Mesodermal cell (in vitro differentiated cells): ENCODE results near the gene RELCH.

Experiments used
- H3K27ac ChIP-seq: 2 replicates; pipeline ENCODE4 v1.7.0; 2013; ENCODE audit warnings: mild to moderate bottlenecking, low read depth, low read length, moderate library complexity; ENCODE audit not compliant: severe bottlenecking
- H3K36me3 ChIP-seq: 2 replicates; pipeline ENCODE4 v1.7.1; 2013; ENCODE audit warnings: mild to moderate bottlenecking, low read length, moderate library complexity; ENCODE audit not compliant: control insufficient read depth, insufficient read depth
- H3K4me1 ChIP-seq: one replicate; pipeline ENCODE4 v1.7.1; 2013; ENCODE audit warnings: mild to moderate bottlenecking, low read length; ENCODE audit not compliant: insufficient read depth, control insufficient read depth, poor library complexity, severe bottlenecking
- H3K4me3 ChIP-seq: 2 replicates; pipeline ENCODE4 v1.7.0; 2013; ENCODE audit warnings: low read length, control low read depth, mild to moderate bottlenecking; ENCODE audit not compliant: insufficient read depth, poor library complexity, severe bottlenecking; ENCODE audit errors: extremely low read depth
- H3K9me3 ChIP-seq: 2 replicates; pipeline ENCODE4 v1.7.1; 2013; ENCODE audit warnings: mild to moderate bottlenecking, low read length, moderate library complexity; ENCODE audit not compliant: control insufficient read depth
- WGBS, 2 experiments: methylation state at CpG; one replicate each; pipeline ENCODE4 v1.1.5; 2013; ENCODE audit warnings: missing lambda C conversion rate in 2 of 2; ENCODE audit not compliant: insufficient coverage in 2 of 2; 5-methylcytosine and 5-hydroxymethylcytosine counted together

Gene RELCH

DNA sequence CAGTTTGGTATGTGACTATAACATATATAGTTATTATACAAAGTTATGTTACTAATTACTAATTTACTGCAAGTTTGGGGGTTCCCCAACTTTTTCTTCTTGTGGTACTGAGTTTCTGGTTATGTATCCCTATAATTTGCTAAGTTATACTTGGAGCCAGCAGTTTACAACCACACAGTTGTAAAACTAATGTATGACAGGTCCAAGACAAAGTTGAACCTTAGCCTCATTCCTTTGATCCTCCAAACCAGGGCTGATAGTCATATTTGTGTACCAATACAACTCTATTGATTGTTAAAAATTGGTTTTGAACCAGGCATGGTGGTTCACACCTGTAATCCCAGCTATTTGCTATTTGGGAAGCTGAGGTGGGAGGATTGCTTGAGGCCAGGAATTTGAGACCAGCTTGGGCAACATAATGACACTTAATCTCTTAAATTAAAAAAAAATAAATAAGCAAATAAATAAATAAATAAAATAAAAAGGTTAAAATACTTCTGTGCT is 24.3 kb downstream of the RELCH start:
- Histone ChIP-seq H3K36me3 (peaks cover 17% of the 10 kb centered on the region), H3K4me3 (no peak overlapping the region), H3K4me1 (no peaks in the 10 kb centered on the region), H3K27ac (no peak overlapping the region), H3K9me3 (no peaks in the 10 kb centered on the region)

GRCh38 chr18:62214790-62215189 is 27.7 kb downstream of the RELCH start:
- no peak overlapping the region for H3K27ac ChIP-seq
- no peaks in the 10 kb centered on the region for H3K9me3 ChIP-seq
- 100% methylated on average over 1 of the region's 1 CpG for WGBS, 2 experiments
- H3K4me1 ChIP-seq: no peaks in the 10 kb centered on the region
- no peak overlapping the region for H3K4me3 ChIP-seq
- peaks cover 17% of the 10 kb centered on the region for H3K36me3 ChIP-seq

DNA sequence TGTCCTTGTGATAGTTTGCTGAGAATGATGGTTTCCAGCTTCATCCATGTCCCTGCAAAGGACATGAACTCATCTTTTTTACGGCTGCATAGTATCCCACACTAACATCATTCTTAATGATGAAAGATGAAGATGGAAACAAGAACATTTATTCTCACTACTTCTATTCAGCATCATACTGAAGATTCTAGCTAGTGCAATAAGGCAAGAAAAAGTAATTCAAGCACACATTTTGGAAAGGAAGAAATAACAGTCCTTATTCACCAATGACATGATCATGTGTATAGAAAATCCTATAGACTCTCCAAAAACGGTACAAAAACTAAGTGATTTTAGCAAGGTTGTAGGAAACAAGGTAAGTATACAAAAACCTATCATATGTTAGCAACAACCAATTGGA is 37.2 kb downstream of the RELCH start:
- H3K36me3 ChIP-seq: peaks cover 15% of the 10 kb centered on the region
- H3K27ac ChIP-seq: no peak overlapping the region
- WGBS, 2 experiments: no CpG with 5 or more reads among the region's 2 CpGs
- H3K4me1 ChIP-seq: no peaks in the 10 kb centered on the region
- no peak overlapping the region for H3K4me3 ChIP-seq
- H3K9me3 ChIP-seq: peaks cover 5% of the 10 kb centered on the region

- H3K4me1 ChIP-seq: no peaks in the 10 kb centered on the region
- no peak overlapping the region for H3K4me3 ChIP-seq
- no CpG with 5 or more reads among the region's 3 CpGs for WGBS, 2 experiments
- peaks cover 22% of the 10 kb centered on the region for H3K36me3 ChIP-seq
- H3K27ac ChIP-seq: no peak overlapping the region
- peaks cover 5% of the 10 kb centered on the region for H3K9me3 ChIP-seq
Measured at GRCh38 chr18:62226047-62226446, 39.0 kb downstream of the RELCH start.

- no peaks in the 10 kb centered on the region for H3K9me3 ChIP-seq
- WGBS, 2 experiments: 100% methylated on average over 1 of the region's 1 CpG; no CpG with 5 or more reads in 1 of the 2 experiments
- no peaks in the 10 kb centered on the region for H3K4me1 ChIP-seq
- H3K27ac ChIP-seq: no peak overlapping the region
- H3K36me3 ChIP-seq: peaks cover 13% of the 10 kb centered on the region
- H3K4me3 ChIP-seq: no peak overlapping the region
Measured at GRCh38 chr18:62236252-62236651, 49.2 kb downstream of the RELCH start.

DNA sequence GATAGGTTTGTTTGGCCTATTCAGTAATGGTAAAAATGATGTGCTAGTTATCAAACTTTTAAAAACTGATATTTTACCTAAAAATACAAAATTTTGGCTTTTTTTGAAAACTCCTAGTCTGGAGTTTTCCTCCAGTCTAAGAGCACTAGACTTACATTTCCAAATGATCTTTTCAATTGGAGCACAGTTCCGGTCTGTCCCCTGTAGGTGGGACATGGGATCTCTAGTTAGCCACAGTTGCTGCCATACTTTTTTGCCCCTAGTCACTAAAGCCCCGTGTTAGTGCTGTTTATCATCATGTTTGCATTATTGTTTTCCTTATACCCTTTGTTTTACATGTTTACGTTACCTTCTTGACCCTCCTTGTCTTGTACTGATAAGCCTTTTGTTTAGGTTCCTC is 52.4 kb downstream of the RELCH start:
- WGBS, 2 experiments: 79 to 100% methylated on average over 1 to 2 of the region's 3 CpGs
- H3K9me3 ChIP-seq: no peaks in the 10 kb centered on the region
- H3K36me3 ChIP-seq: peaks cover 16% of the 10 kb centered on the region
- H3K4me1 ChIP-seq: no peaks in the 10 kb centered on the region
- no peak overlapping the region for H3K27ac ChIP-seq
- H3K4me3 ChIP-seq: no peak overlapping the region

DNA sequence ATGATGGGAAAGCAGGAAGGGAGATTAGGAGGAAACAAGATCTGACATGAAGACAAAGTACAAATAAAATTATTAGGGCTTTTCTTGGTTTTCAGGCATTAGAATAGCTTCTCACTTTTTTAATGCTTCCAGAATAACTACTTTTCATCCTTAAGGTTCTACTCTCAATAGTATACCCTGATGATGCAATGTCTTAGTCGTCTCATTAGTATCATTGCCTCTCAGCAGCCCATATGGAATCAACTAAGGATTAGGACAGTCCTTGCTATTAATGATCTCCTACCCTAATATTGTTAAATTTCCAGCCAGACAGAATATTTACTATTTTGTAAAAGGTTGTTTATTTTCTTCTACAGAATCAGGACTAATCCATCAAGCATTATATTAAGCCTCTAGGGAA is 55.9 kb downstream of the RELCH start:
- Histone ChIP-seq H3K4me3 (no peak overlapping the region), H3K4me1 (no peaks in the 10 kb centered on the region), H3K36me3 (peaks cover 31% of the 10 kb centered on the region), H3K9me3 (no peaks in the 10 kb centered on the region), H3K27ac (no peak overlapping the region)
- WGBS, 2 experiments: no CpG with 5 or more reads among the region's 1 CpG

DNA sequence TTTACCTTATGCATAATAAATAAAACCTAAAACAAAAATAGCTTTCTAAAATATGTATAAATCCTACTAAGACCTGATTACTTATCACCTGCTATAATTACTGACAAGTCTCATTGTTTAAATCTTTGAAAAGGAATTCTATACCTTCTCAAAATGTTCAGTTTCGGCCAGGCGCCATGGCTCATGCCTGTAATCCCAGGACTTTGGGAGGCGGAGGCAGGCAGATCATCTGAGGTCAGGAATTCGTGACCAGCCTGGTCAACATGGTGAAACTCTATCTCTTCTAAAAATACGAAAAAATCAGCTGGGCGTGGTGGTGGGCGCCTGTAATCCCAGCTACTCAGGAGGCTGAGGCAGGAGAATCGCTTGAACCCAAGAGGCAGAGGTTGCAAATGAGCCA is 58.1 kb downstream of the RELCH start:
- H3K27ac ChIP-seq: no peak overlapping the region
- no peaks in the 10 kb centered on the region for H3K9me3 ChIP-seq
- no peak overlapping the region for H3K4me3 ChIP-seq
- peaks cover 27% of the 10 kb centered on the region for H3K36me3 ChIP-seq
- 96 to 97% methylated on average over 8 of the region's 8 CpGs for WGBS, 2 experiments
- no peaks in the 10 kb centered on the region for H3K4me1 ChIP-seq

- Histone ChIP-seq H3K4me1 (no peaks in the 10 kb centered on the region), H3K27ac (no peak overlapping the region), H3K9me3 (no peaks in the 10 kb centered on the region), H3K36me3 (peaks cover 23% of the 10 kb centered on the region), H3K4me3 (no peak overlapping the region)
- 100% methylated on average over 1 of the region's 1 CpG; no CpG with 5 or more reads in 1 of the 2 experiments for WGBS, 2 experiments
Measured at GRCh38 chr18:62245699-62246098, 58.6 kb downstream of the RELCH start.

GRCh38 chr18:62248313-62248712 is 61.3 kb downstream of the RELCH start:
- Histone ChIP-seq H3K36me3 (peaks cover 15% of the 10 kb centered on the region), H3K4me3 (no peak overlapping the region), H3K27ac (no peak overlapping the region), H3K9me3 (no peaks in the 10 kb centered on the region), H3K4me1 (no peaks in the 10 kb centered on the region)
- 40% methylated on average over 1 of the region's 1 CpG; no CpG with 5 or more reads in 1 of the 2 experiments for WGBS, 2 experiments

- no peaks in the 10 kb centered on the region for H3K4me1 ChIP-seq
- no peaks in the 10 kb centered on the region for H3K9me3 ChIP-seq
- H3K4me3 ChIP-seq: no peak overlapping the region
- peaks cover 15% of the 10 kb centered on the region for H3K36me3 ChIP-seq
- no peak overlapping the region for H3K27ac ChIP-seq
- 79 to 100% methylated on average over 2 of the region's 3 CpGs for WGBS, 2 experiments
Measured at GRCh38 chr18:62249478-62250097, 62.5 kb downstream of the RELCH start.
